B cell (primary cell): ENCODE results near the gene ETV3L. TPM values are rescaled to one million over a fixed set of nuclear protein-coding genes. Genes with fewer than 3 reads are reported as not detected.
"Not testable (repeated sequence)": the region's sequence is repeated elsewhere in the genome, so short reads cannot be mapped to it uniquely, and the experiment has no call there.

Source experiments
- ATAC-seq: fragments of 200-7000 bp; cut with Tn5 transposase; one replicate; pipeline ENCODE4 v1.10.0; 2021; ENCODE audit warnings: low read depth, mild to moderate bottlenecking, moderate number of reproducible peaks, moderate library complexity
- CTCF ChIA-PET: fragments of 350-600 bp; sonication (Branson Sonifier 250); formaldehyde crosslinking; loops from one replicate; lab custom pipeline; 2021; ENCODE audit warnings: antibody characterized with exemption, inconsistent platforms; lab: Charles Lee
- POLR2A ChIA-PET: fragments of 350-600 bp; sonication (Branson Sonifier 250); formaldehyde crosslinking; loops from one replicate; lab custom pipeline; 2021; ENCODE audit warnings: antibody characterized with exemption; lab: Charles Lee
- DNase-seq: peaks from one replicate; pipeline ENCODE4 v3.0.0; 2013
- H2AFZ ChIP-seq: 2 replicates; pipeline ENCODE4 v1.6.1; 2012; ENCODE audit warnings: mild to moderate bottlenecking, low read depth, low read length; ENCODE audit not compliant: insufficient read depth, poor library complexity, severe bottlenecking
- H3K27ac ChIP-seq, 2 donors: 1 replicate in 1 of 2; 2 replicates in 1 of 2; pipeline ENCODE4 v1.5.1; 2012 to 2013; ENCODE audit warnings: low read length in 2 of 2, mild to moderate bottlenecking in 2 of 2, moderate library complexity in 1 of 2
- H3K27me3 ChIP-seq, 4 experiments: fragments of 200-600 bp in 1 of 4; sonication (generic) in 1 of 4; replicated peaks in 1 of 4; 1 replicate in 2 of 4; 2 replicates in 2 of 4; pipeline versions ENCODE4 v1.6.1 to v1.7.0; 2013 to 2016; ENCODE audit warnings: low read length in 3 of 4, mild to moderate bottlenecking in 2 of 4, mixed read lengths in 1 of 4, moderate library complexity in 1 of 4; ENCODE audit not compliant: insufficient read depth in 4 of 4, control insufficient read depth in 3 of 4; ENCODE audit errors: control extremely low read depth in 1 of 4
- H3K36me3 ChIP-seq, 2 experiments: replicated peaks in 1 of 2; 1 replicate in 1 of 2; 2 replicates in 1 of 2; pipeline versions ENCODE4 v1.6.1 to v1.7.1; 2013; ENCODE audit warnings: low read length in 1 of 2; ENCODE audit not compliant: insufficient read depth in 2 of 2, control insufficient read depth in 1 of 2; ENCODE audit errors: control extremely low read depth in 1 of 2, extremely low read depth in 1 of 2
- H3K4me1 ChIP-seq, 2 donors: fragments of 200-600 bp in 1 of 2; sonication (generic) in 1 of 2; 1 replicate in 1 of 2; 2 replicates in 1 of 2; pipeline versions ENCODE4 v1.5.1 to v1.6.1; 2013 to 2017; ENCODE audit warnings: low read length in 2 of 2; ENCODE audit not compliant: control insufficient read depth in 2 of 2, insufficient read depth in 2 of 2
- H3K4me2 ChIP-seq: replicated peaks from 2 replicates; pipeline ENCODE3; 2012; ENCODE audit warnings: mild to moderate bottlenecking, low read depth, low read length; ENCODE audit not compliant: poor library complexity, severe bottlenecking
- H3K4me3 ChIP-seq, 5 experiments: fragments of 200-600 bp in 1 of 5; sonication (generic) in 1 of 5; 1 replicate in 3 of 5; 2 replicates in 2 of 5; pipeline versions ENCODE4 v1.5.1 to v1.7.0; 2011 to 2016; ENCODE audit warnings: low read length in 4 of 5, mild to moderate bottlenecking in 4 of 5, low read depth in 2 of 5, control low read depth in 1 of 5, moderate library complexity in 1 of 5; ENCODE audit not compliant: insufficient read depth in 1 of 5; ENCODE audit errors: control extremely low read depth in 1 of 5, extremely low read depth in 1 of 5
- H3K79me2 ChIP-seq: fragments of 200-600 bp; sonication (generic); one replicate; pipeline ENCODE4 v1.6.0; 2016; ENCODE audit warnings: low read length; ENCODE audit not compliant: control insufficient read depth, insufficient read depth
- H3K9ac ChIP-seq: fragments of 200-600 bp; sonication (generic); 2 replicates; pipeline ENCODE4 v1.6.1; 2017; ENCODE audit warnings: mild to moderate bottlenecking, low read length, moderate library complexity
- H3K9me3 ChIP-seq, 3 donors: one replicate each; pipeline versions ENCODE4 v1.6.1 to v1.7.1; 2013; ENCODE audit warnings: low read length in 2 of 3; ENCODE audit not compliant: control insufficient read depth in 2 of 3, insufficient read depth in 1 of 3; ENCODE audit errors: control extremely low read depth in 1 of 3
- H4K20me1 ChIP-seq: 2 replicates; pipeline ENCODE4 v1.6.0; 2012; ENCODE audit warnings: mild to moderate bottlenecking, low read length; ENCODE audit not compliant: insufficient read depth, control insufficient read depth, poor library complexity, severe bottlenecking
- H3K27ac Mint-ChIP-seq: one replicate; pipeline ENCODE4 v1.8.0; 2021; ENCODE audit warnings: mixed read lengths
- H3K27me3 Mint-ChIP-seq: one replicate; pipeline ENCODE4 v1.8.0; 2021; ENCODE audit warnings: mixed read lengths
- H3K4me1 Mint-ChIP-seq: one replicate; pipeline ENCODE4 v1.8.0; 2021; ENCODE audit warnings: mixed read lengths
- H3K4me3 Mint-ChIP-seq: one replicate; pipeline ENCODE4 v1.8.0; 2021; ENCODE audit warnings: mixed read lengths
- H3K9me3 Mint-ChIP-seq: one replicate; pipeline ENCODE4 v1.8.0; 2022; ENCODE audit warnings: mixed read lengths; ENCODE audit not compliant: insufficient read depth
- CTCF ChIP-seq: fragments of 200-600 bp; IDR thresholded peaks from one replicate; pipeline ENCODE4 v1.8.0; 2022; ENCODE audit warnings: antibody characterized with exemption, mild to moderate bottlenecking
- EZH2 ChIP-seq: IDR thresholded peaks from 2 replicates; pipeline ENCODE4 v1.6.1; 2012; ENCODE audit warnings: borderline replicate concordance, low read depth, mild to moderate bottlenecking, moderate library complexity, low read length; ENCODE audit not compliant: insufficient read depth, poor library complexity, severe bottlenecking
- WGBS: methylation state at CpG from one replicate; pipeline ENCODE4 v1.1.5; 2013; ENCODE audit warnings: missing lambda C conversion rate; ENCODE audit not compliant: insufficient coverage; 5-methylcytosine and 5-hydroxymethylcytosine counted together
- intact Hi-C: fragments of 100-400 bp; cut with micrococcal nuclease; formaldehyde crosslinking; loops from one replicate; pipeline ENCODE4 v1.10.0; 2022
- polyA plus RNA-seq: library from polyadenylated mRNA; depleted of rRNA; stranded (reverse); fragments of >200 nt; gene quantifications from 2 replicates; pipeline ENCODE4 v1.2.3, GENCODE V29; 2012
- total RNA-seq, 2 donors: library from RNA; stranded (reverse); fragments of 120-200 nt in 1 of 2; gene quantifications; 1 replicate in 1 of 2; 2 replicates in 1 of 2; pipeline versions ENCODE4 v1.2.3 to v1.2.4, GENCODE V29; 2013 to 2022

The ETV3L gene
- total and polyA plus RNA-seq, 2 donors (not counting 1 experiment from before 2014, with no cell fraction given), result not detected

DNA sequence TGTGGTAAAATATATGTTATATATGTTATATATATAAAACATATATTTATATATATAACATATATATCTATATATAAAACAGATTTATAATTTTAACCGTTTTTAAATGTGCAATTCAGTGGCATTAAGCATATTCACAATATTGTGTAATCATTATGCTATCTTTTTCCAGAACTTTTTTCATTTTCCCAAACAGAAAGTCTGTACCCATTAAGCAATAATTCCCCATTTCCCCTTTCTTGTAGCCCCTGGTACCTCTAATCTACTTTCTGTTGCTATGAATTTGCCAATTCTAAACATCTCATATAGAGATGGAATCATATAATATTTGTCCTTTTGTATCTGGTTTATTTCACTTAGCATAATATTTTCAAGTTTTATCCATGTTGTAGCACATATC, 43.3 kb downstream of the ETV3L start:
- H3K27ac Mint-ChIP-seq, result no peak overlapping the region
- Histone ChIP-seq H3K79me2 (no peaks in the 10 kb centered on the region), H2AFZ (no peak overlapping the region), H4K20me1 (no peaks in the 10 kb centered on the region), H3K9ac (no peak overlapping the region), H3K4me3 (no peak overlapping the region), H3K36me3 (no peaks in the 10 kb centered on the region), H3K27ac (no peak overlapping the region), H3K9me3 (peaks cover 1 to 10% (median 7%) of the 10 kb centered on the region in 3 donors), H3K4me2 (no peak overlapping the region), H3K27me3 (peaks cover 0 to 6% (median 3%) of the 10 kb centered on the region in 4 experiments), H3K4me1 (no peaks in the 10 kb centered on the region)
- ChIA-PET POLR2A (no interaction called here), CTCF (no interaction called here)
- H3K9me3 Mint-ChIP-seq, result peaks cover 4% of the 10 kb centered on the region
- H3K27me3 Mint-ChIP-seq, result peaks cover 48% of the 10 kb centered on the region
- TF ChIP-seq EZH2 (no peak), CTCF (no peak)
- H3K4me3 Mint-ChIP-seq, result no peak overlapping the region
- H3K4me1 Mint-ChIP-seq, result no peaks in the 10 kb centered on the region
- DNase-seq (no peak), ATAC-seq (no peak)
- no CpG with 5 or more reads among the region's 1 CpG for WGBS
- intact Hi-C loops, result no loop called here

- intact Hi-C loops, H3K27ac Mint-ChIP-seq, POLR2A ChIA-PET, H4K20me1 ChIP-seq, H3K4me1 Mint-ChIP-seq, H3K27ac ChIP-seq, H3K9ac ChIP-seq, H3K9me3 Mint-ChIP-seq, H3K4me1 ChIP-seq, H3K4me3 Mint-ChIP-seq, H3K4me3 ChIP-seq, H3K4me2 ChIP-seq, CTCF ChIA-PET, ATAC-seq, H3K36me3 ChIP-seq, H2AFZ ChIP-seq, DNase-seq, H3K79me2 ChIP-seq: not testable (repeated sequence)
- Histone ChIP-seq H3K27me3 (peaks cover 0 to 11% (median 4%) of the 10 kb centered on the region in 4 experiments), H3K9me3 (peaks cover 1 to 10% (median 7%) of the 10 kb centered on the region in 3 donors)
- WGBS, result no CpG with 5 or more reads among the region's 5 CpGs
- H3K27me3 Mint-ChIP-seq, result peaks cover 46% of the 10 kb centered on the region
These were observed 43.9 kb downstream of the ETV3L start for GRCh38 chr1:157055729-157056128.
